GM19351 (cell line): ENCODE measurements around the gene DUSP5.

Source experiments
- ATAC-seq: cut with Tn5 transposase; IDR thresholded peaks from one replicate; pipeline ENCODE4 v1.9.1; 2021; ENCODE audit warnings: mild to moderate bottlenecking, moderate library complexity; ENCODE audit not compliant: unreplicated experiment

DUSP5 gene

GRCh38 chr10:110540031-110540430 lies 42.3 kb downstream of the DUSP5 start:
- no peak for ATAC-seq

- no peak for ATAC-seq
Observed at GRCh38 chr10:110544958-110545537, 47.3 kb downstream of the DUSP5 start.

DNA sequence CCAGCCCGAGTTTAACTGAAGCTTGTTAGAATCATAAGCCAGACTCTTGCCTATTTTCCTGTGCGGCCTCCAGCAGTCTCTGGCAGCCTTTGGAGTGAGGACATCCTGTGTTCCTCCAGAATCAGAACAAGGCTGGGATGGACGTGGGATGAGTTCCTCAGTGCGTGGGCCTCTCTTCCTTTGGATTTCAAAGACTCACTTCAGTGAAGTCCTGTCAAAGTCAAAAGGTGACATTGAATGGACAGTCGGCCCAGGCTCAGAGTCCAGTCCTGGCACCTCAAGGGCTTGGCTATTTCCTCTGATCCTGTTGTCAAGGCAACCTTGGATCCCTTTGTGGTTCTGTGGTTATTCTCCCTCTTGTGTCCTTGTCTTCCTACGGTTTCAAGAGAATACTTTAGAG lies 48.4 kb downstream of the DUSP5 start:
- ATAC-seq = no peak

DNA sequence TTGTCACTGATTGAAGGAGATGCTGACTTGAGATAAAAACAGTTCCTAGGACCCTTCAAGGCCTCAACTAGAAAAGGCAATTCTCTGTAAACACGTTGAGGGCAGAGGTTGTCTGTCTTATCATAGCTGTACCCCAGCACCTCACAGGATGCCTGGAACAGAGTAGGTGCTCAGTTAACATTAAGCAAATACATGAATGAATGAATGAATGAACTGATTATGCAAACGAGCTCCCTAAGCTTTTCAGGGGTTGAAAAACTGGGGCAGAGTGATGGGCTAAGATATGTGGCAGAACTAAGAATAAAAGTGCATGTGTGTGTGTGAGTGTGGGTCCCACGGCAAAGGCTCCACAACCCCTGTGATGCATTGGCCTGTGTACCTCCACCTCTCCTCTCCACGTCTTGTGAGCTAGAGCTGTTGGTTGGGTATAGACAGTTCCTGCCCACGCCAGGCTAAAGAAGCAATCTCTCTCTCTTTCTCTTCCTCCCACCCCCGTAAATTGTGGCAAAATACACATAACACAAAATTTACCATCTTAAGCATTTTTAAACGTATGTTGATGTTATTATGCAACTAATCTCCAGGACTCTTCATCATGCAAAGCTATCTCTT lies 48.9 kb downstream of the DUSP5 start:
- ATAC-seq = no peak

DNA sequence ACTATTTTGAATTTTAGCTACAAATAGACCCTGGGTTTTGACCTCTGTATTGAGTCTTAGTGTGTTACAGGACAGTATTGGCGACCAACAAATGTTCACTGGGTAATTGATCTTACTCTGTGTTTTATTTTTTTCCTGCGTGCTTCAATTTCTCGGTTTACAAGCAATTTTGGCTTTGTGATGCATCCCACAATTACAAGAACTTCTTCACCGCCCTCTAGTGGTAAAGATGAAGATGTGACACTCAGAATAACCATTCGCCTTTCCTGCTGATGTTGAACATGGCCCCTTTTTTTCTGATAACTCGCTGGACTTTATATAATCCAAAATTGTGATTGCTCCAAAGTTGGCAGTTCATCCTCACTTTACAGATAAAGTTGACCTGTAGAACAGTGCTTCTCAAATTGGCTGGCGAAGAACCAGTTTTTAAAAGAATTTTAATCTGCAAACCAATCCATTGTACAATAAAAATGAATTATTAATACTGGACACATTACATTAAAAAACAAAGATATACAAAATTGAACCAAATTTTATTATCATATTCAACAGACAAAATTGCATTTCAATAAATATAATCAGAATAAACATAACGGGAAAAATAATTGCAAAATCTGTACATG lies 49.5 kb downstream of the DUSP5 start:
- ATAC-seq = peak; percentile 70

DNA sequence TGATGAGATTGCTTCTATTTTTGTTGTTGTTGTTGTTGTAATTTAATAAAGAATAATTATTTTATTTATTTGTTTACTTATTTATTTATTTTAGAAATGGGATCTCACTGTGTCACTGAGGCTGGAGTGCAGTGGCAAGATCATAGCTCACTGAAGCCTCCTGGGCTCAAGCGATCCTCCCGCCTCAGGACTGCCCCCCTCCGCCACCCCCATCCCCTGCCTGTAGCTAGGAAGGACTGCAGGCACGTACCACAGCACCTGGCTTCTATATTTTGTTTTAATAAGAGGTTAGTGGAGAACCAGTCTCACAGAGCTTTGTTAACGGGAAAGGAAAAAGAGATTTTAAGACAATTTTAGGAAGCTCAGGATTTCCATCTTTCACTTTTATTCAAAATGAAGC lies 50.3 kb downstream of the DUSP5 start:
- no peak for ATAC-seq

DNA sequence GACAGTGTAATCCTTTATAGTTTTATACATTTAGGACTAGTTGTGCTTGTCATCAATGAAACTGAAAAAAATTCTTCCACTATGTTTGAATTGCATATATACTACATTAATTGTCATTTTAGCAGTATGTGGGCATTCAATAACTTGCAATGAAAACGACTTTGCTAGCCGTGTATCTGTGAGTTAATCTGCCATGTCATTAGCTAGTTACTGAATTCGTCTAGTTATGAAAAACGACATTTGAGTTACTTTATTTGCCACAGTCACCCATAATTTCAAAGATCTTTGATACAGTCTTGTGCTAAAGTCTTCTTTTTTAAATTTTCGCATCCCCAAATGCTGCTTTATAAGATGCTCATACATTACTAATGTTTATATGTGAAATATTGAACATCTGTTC lies 51.5 kb downstream of the DUSP5 start:
- ATAC-seq = no peak

DNA sequence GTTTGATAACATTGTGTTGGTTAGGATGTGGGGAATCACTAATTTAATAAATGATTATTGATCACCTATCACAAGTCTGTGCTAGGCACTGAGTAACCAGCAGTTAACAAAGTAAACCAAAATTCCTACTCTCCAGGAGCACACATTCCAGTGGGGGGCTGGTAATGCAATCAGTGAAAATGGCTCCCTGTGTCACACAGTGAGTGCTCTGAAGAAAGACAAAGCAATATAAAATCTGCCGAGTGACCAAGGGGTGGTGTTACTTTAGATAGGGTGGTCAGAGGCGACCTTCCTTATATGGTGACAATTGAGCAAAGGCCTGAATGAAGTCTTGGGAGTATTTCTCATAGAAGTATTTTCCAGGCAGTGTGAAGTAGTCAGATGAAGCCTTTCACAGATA lies 56.2 kb downstream of the DUSP5 start:
- ATAC-seq = no peak

GRCh38 chr10:110556296-110556695 lies 58.6 kb downstream of the DUSP5 start:
- no peak for ATAC-seq

DNA sequence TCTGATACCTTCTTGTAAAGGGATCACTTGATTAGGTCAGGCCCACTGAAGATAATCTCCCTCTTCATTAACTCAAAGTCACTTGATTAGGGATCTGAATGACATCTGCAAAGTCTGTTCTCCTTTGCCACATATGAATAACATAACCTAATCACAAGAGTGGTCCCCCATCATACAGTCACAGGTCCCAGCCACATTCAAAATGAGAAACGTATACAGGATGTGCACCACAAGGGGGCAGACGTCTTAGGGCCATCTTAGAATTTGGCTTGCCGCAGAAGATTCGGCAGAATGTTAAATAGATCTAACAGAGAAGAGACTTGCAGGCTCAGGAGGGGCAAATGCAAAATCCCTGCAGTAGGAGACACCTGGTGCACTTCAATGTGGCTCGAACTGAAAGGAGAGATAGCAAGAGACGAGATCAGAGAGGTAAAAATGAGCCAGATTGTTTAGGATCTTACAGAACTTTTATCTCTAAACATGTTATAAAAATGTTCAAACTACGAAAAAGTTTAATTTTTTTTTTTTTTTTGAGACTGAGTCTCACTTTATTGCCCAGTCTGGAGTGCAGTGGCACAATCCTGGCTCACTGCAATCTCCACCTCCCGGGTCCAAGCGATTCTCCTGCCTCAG lies 59.4 kb downstream of the DUSP5 start:
- ATAC-seq = peak; percentile 94

DNA sequence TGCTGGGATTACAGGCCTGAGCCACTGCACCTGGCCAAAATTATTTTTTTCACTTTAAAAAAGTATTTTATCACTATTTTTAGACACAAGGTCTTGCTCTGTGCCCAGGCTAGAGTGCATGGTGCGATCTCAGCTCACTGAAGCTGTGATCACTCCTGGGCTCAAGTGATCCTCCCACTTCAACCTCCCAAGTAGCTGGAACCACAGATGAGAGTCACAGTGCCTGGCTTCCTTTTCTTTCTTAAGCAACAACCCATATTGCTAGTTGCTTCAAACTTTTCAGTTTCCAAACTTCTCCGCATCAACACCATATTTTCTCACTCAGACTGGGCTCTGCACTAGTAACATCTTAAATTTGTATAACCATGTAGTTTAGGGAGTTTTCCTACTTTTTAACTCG lies 60.3 kb downstream of the DUSP5 start:
- ATAC-seq = no peak

DNA sequence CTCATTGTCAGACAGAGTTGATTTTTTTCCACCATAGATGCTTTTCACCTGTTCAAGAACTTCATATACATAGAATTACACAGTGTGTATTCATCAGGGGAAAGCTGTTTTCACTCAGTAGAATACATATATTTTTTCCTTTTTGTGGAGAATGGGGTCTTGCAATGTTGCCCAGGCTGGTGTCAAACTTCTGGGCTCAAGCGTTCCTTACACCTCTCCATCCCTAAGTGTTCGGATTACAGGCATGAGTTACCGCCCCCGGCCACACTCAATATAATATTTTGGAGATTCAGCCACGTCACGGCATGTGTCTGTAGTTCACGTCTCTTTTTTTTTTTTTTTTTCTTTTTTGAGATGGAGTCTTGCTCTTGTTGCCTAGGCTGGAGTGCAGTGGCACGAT lies 62.3 kb downstream of the DUSP5 start:
- ATAC-seq = no peak
